Mesendoderm (in vitro differentiated cells): ENCODE results near the gene TFF3.
A peak's percentile ranks its signal among the peaks of the same experiment; 100 is the strongest.

Experiments
- DNase-seq: peaks from one replicate; pipeline ENCODE4 v3.0.0; 2013
- H2AK5ac ChIP-seq: 2 replicates; pipeline ENCODE4 v1.6.1; 2013; ENCODE audit warnings: low read length, inconsistent platforms
- H2BK120ac ChIP-seq: 2 replicates; pipeline ENCODE4 v1.6.1; 2013; ENCODE audit warnings: low read depth, mild to moderate bottlenecking, low read length, moderate library complexity, mixed read lengths
- H2BK15ac ChIP-seq: replicated peaks from 2 replicates; pipeline ENCODE4 v1.6.1; 2013; ENCODE audit warnings: low read depth, mild to moderate bottlenecking, moderate library complexity
- H2BK5ac ChIP-seq: 2 replicates; pipeline ENCODE4 v1.6.1; 2013; ENCODE audit warnings: low read length, inconsistent platforms
- H3K18ac ChIP-seq: 2 replicates; pipeline ENCODE4 v1.6.1; 2013; ENCODE audit warnings: mild to moderate bottlenecking, low read length, mixed read lengths
- H3K23ac ChIP-seq: one replicate; pipeline ENCODE4 v1.6.1; 2013; ENCODE audit warnings: low read length
- H3K27ac ChIP-seq: 2 replicates; pipeline ENCODE4 v1.5.1; 2013; ENCODE audit warnings: low read depth, mild to moderate bottlenecking, inconsistent platforms, low read length, moderate library complexity
- H3K27me3 ChIP-seq: 2 replicates; pipeline ENCODE4 v1.6.1; 2013; ENCODE audit warnings: low read length, control low read depth, mild to moderate bottlenecking, inconsistent platforms; ENCODE audit not compliant: insufficient read depth, poor library complexity
- H3K36me3 ChIP-seq: 2 replicates; pipeline ENCODE4 v1.6.1; 2013; ENCODE audit warnings: low read length, inconsistent platforms; ENCODE audit not compliant: control insufficient read depth, insufficient read depth
- H3K4ac ChIP-seq: one replicate; pipeline ENCODE4 v1.6.1; 2013; ENCODE audit warnings: low read depth, mild to moderate bottlenecking, low read length, moderate library complexity
- H3K4me1 ChIP-seq: 2 replicates; pipeline ENCODE4 v1.6.1; 2013; ENCODE audit warnings: low read depth, low read length, inconsistent platforms; ENCODE audit not compliant: control insufficient read depth
- H3K4me2 ChIP-seq: 2 replicates; pipeline ENCODE4 v1.6.1; 2013; ENCODE audit warnings: low read length
- H3K4me3 ChIP-seq: 2 replicates; pipeline ENCODE4 v1.5.1; 2013; ENCODE audit warnings: mild to moderate bottlenecking, low read length
- H3K56ac ChIP-seq: one replicate; pipeline ENCODE4 v1.6.1; 2013; ENCODE audit warnings: low read length
- H3K79me1 ChIP-seq: 2 replicates; pipeline ENCODE4 v1.6.1; 2013; ENCODE audit warnings: low read length, inconsistent platforms
- H3K79me2 ChIP-seq: 2 replicates; pipeline ENCODE4 v1.6.1; 2013; ENCODE audit warnings: mild to moderate bottlenecking, low read length; ENCODE audit not compliant: control insufficient read depth, insufficient read depth
- H3K9ac ChIP-seq: 2 replicates; pipeline ENCODE4 v1.6.1; 2013; ENCODE audit warnings: low read length, inconsistent platforms
- H4K5ac ChIP-seq: one replicate; pipeline ENCODE4 v1.6.1; 2013; ENCODE audit warnings: low read length
- H4K8ac ChIP-seq: one replicate; pipeline ENCODE4 v1.6.1; 2013; ENCODE audit warnings: low read depth, mild to moderate bottlenecking, control low read depth, low read length, moderate library complexity
- WGBS: extraction: QIAGEN DNeasy Blood & Tissue Kit; methylation state at CpG from one replicate; pipeline ENCODE4 v1.1.7; 2013; ENCODE audit warnings: low lambda C conversion rate, missing lambda C conversion rate; ENCODE audit not compliant: insufficient coverage; ENCODE audit errors: extremely low coverage; 5-methylcytosine and 5-hydroxymethylcytosine counted together

TFF3 gene

DNA sequence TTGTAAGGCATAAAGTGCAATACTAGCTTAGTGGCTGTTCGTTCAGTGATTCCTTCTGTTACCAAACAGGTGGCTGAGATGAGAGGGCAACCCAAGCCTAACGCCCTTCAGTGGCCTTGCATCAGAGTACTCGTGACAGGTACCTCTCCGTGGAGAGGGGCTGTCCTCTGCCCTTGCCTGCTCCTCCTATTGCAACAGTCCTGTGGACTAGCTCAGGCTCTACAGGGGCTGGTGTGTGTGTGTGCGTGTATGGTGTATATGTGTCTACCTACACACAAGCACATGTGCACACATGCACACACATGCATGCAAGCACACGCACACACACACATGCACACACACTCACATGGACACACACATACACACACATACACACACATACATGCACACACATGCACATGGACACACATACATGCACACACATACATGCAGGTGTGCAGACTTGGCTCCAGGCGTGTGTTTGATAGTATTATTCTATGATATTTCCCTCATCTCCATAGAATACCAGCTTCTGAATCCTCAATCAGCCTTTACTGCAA, 15.1 kb downstream of the TFF3 start:
- no peak for DNase-seq
- Histone ChIP-seq H3K18ac (no peak overlapping the region), H3K4me1 (peaks cover 4% of the 10 kb centered on the region), H2AK5ac (no peak overlapping the region), H3K56ac (no peak overlapping the region), H3K79me1 (no peaks in the 10 kb centered on the region), H3K27ac (no peak overlapping the region), H3K4me2 (no peak overlapping the region), H4K8ac (no peak overlapping the region), H2BK5ac (no peak overlapping the region), H4K5ac (no peak overlapping the region), H3K4me3 (no peak overlapping the region), H3K9ac (no peak overlapping the region), H3K79me2 (no peaks in the 10 kb centered on the region), H3K4ac (no peak overlapping the region), H3K23ac (no peak overlapping the region), H3K27me3 (no peaks in the 10 kb centered on the region), H3K36me3 (no peaks in the 10 kb centered on the region), H2BK15ac (no peak overlapping the region), H2BK120ac (no peak overlapping the region)
- no CpG with 5 or more reads among the region's 7 CpGs for WGBS

DNA sequence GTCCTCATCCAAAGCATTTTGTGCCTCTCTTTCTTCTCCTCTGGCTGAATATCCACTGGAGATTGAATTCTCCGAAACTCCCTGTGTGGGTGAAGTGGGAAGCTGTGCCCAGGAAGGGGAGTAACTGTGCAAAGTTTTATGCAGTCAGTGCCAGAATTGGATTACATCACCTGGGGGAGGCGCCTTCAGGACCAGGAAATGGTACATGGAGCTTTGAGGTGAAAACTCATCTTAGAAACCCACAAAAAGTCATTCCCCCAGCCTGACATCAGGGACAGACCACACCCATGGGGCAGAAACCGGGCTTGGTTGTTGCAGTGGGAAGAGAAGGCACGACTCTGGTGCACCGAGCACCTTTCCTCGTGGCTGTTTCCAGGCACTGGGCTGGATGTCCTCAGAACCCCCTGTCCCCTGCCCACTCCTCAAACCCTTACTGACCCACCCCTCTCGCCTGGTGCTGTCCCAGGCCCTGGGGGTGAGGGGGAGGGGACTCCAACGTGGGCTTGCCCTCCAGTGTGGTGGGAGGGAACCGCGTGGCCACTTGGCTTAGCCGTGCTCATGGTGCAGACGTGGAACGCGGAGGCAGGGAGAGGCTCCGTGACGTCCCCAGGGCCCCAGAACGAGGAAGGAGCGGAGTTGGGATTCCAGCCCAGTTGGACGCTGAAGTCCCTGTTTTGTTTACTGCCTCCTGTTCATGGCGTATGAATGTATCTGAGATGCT, 15.7 kb downstream of the TFF3 start:
- Histone ChIP-seq H3K79me1 (no peaks in the 10 kb centered on the region), H4K5ac (no peak overlapping the region), H3K4me3 (no peak overlapping the region), H4K8ac (no peak overlapping the region), H2BK120ac (no peak overlapping the region), H3K9ac (no peak overlapping the region), H3K4me2 (no peak overlapping the region), H3K56ac (peak overlapping the region; percentile 5), H2AK5ac (no peak overlapping the region), H3K4ac (no peak overlapping the region), H3K79me2 (no peaks in the 10 kb centered on the region), H3K27ac (no peak overlapping the region), H3K23ac (no peak overlapping the region), H2BK5ac (no peak overlapping the region), H3K36me3 (no peaks in the 10 kb centered on the region), H3K18ac (no peak overlapping the region), H3K27me3 (no peaks in the 10 kb centered on the region), H3K4me1 (peaks cover 4% of the 10 kb centered on the region), H2BK15ac (no peak overlapping the region)
- WGBS, result no CpG with 5 or more reads among the region's 20 CpGs
- DNase-seq, result no peak

DNA sequence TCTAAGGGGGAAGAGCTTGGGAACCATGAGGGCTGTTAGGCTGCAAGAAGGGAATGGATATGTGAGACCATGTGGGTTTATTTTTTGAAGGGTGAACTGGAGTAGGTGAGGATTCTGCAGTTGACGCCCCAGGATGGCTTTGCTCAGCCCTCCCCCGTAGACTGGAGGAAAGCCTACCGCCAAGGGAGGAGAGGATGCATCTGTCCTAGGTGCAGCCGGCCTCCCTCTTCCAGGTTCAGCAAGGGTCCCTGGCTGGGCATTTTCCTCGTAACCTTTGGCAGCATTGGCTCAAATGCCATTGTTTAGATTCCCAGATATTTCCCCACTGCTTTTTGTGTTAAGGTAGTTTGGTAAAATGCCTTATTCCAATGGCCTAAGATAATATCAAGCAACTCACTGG, 16.6 kb downstream of the TFF3 start:
- Histone ChIP-seq H3K27ac (no peak overlapping the region), H4K8ac (no peak overlapping the region), H3K79me2 (no peaks in the 10 kb centered on the region), H3K18ac (no peak overlapping the region), H3K4me2 (no peak overlapping the region), H3K79me1 (no peaks in the 10 kb centered on the region), H3K56ac (no peak overlapping the region), H3K4ac (no peak overlapping the region), H2BK120ac (no peak overlapping the region), H2BK15ac (no peak overlapping the region), H2BK5ac (no peak overlapping the region), H3K27me3 (no peaks in the 10 kb centered on the region), H3K36me3 (no peaks in the 10 kb centered on the region), H4K5ac (no peak overlapping the region), H3K23ac (no peak overlapping the region), H3K4me1 (peaks cover 4% of the 10 kb centered on the region), H3K4me3 (no peak overlapping the region), H3K9ac (no peak overlapping the region), H2AK5ac (no peak overlapping the region)
- WGBS, result no CpG with 5 or more reads among the region's 5 CpGs
- DNase-seq, result no peak

DNA sequence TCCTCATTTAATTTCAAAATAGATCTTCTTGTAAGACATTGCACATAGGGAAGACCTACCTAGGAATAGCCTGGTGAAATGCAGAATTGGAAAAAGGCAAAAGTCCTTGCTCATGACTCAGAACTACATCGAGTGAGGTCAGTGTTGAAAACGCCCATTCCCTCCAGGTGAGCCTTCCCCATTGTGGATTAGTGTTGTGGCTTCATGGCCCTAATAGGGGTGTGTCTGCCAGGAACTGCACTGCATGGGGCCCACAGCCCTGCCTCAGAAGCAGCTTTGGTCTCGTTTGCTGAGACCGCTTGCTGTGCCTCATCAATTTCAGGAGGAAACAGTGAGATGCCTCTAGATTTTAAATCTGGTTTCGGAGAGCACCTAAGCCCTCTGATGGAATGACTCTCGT, 17.0 kb downstream of the TFF3 start:
- no peak overlapping the region for H3K56ac ChIP-seq
- H2BK120ac ChIP-seq, result no peak overlapping the region
- no peak overlapping the region for H3K18ac ChIP-seq
- WGBS, result no CpG with 5 or more reads among the region's 6 CpGs
- no peaks in the 10 kb centered on the region for H3K27me3 ChIP-seq
- H3K27ac ChIP-seq, result no peak overlapping the region
- H2BK15ac ChIP-seq, result no peak overlapping the region
- H3K36me3 ChIP-seq, result no peaks in the 10 kb centered on the region
- H3K79me2 ChIP-seq, result no peaks in the 10 kb centered on the region
- no peak overlapping the region for H4K8ac ChIP-seq
- no peak overlapping the region for H3K4me3 ChIP-seq
- no peaks in the 10 kb centered on the region for H3K79me1 ChIP-seq
- H3K4ac ChIP-seq, result no peak overlapping the region
- H4K5ac ChIP-seq, result no peak overlapping the region
- peaks cover 4% of the 10 kb centered on the region for H3K4me1 ChIP-seq
- no peak overlapping the region for H3K4me2 ChIP-seq
- H3K9ac ChIP-seq, result no peak overlapping the region
- H2BK5ac ChIP-seq, result no peak overlapping the region
- peak; percentile 86 for DNase-seq
- no peak overlapping the region for H2AK5ac ChIP-seq
- no peak overlapping the region for H3K23ac ChIP-seq

DNA sequence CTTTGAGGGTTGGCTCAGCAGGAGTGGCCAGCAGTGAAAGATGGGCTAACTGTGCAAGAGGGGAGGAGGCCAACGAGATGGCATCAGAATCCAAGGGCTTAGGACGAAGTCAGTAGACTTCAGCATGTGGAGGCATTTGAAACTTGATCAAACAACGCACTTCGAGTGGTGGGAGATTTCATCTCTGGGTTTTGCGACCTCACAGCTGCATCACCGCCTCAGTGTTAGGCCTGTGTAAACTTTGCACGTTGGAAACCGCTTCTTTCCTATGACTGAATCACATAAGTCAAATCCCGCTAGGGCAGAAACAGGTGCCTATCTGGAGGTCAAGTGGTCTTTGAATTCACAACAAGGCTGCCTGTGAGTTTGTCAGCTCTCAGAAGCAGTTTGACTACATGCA, 17.8 kb downstream of the TFF3 start:
- Histone ChIP-seq H3K4me3 (no peak overlapping the region), H2BK5ac (no peak overlapping the region), H3K79me1 (no peaks in the 10 kb centered on the region), H4K8ac (no peak overlapping the region), H3K79me2 (no peaks in the 10 kb centered on the region), H3K27ac (no peak overlapping the region), H2BK120ac (no peak overlapping the region), H2AK5ac (no peak overlapping the region), H3K4me2 (no peak overlapping the region), H2BK15ac (no peak overlapping the region), H3K18ac (no peak overlapping the region), H3K36me3 (no peaks in the 10 kb centered on the region), H3K4ac (no peak overlapping the region), H3K56ac (no peak overlapping the region), H3K27me3 (no peaks in the 10 kb centered on the region), H3K4me1 (peaks cover 4% of the 10 kb centered on the region), H3K9ac (no peak overlapping the region), H4K5ac (no peak overlapping the region), H3K23ac (no peak overlapping the region)
- no peak for DNase-seq
- WGBS, result no CpG with 5 or more reads among the region's 9 CpGs

DNA sequence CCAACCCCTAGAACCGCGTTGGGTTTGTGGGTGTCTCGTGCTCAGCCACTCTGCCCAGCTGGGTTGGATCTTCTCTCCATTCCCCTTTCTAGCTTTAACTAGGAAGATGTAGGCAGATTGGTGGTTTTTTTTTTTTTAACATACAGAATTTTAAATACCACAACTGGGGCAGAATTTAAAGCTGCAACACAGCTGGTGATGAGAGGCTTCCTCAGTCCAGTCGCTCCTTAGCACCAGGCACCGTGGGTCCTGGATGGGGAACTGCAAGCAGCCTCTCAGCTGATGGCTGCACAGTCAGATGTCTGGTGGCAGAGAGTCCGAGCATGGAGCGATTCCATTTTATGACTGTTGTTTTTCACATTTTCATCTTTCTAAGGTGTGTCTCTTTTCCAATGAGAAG, 18.7 kb downstream of the TFF3 start:
- no peak overlapping the region for H3K4me3 ChIP-seq
- no peak overlapping the region for H4K8ac ChIP-seq
- no peak overlapping the region for H3K23ac ChIP-seq
- H3K27me3 ChIP-seq, result no peaks in the 10 kb centered on the region
- H3K79me1 ChIP-seq, result no peaks in the 10 kb centered on the region
- H2AK5ac ChIP-seq, result no peak overlapping the region
- no peak overlapping the region for H2BK15ac ChIP-seq
- no peak overlapping the region for H4K5ac ChIP-seq
- no peak overlapping the region for H2BK5ac ChIP-seq
- no peak overlapping the region for H3K4ac ChIP-seq
- H3K9ac ChIP-seq, result no peak overlapping the region
- H3K36me3 ChIP-seq, result no peaks in the 10 kb centered on the region
- no peak overlapping the region for H3K56ac ChIP-seq
- peaks cover 4% of the 10 kb centered on the region for H3K4me1 ChIP-seq
- H2BK120ac ChIP-seq, result no peak overlapping the region
- DNase-seq, result no peak
- no peak overlapping the region for H3K18ac ChIP-seq
- WGBS, result no CpG with 5 or more reads among the region's 7 CpGs
- H3K4me2 ChIP-seq, result no peak overlapping the region
- H3K27ac ChIP-seq, result no peak overlapping the region
- H3K79me2 ChIP-seq, result no peaks in the 10 kb centered on the region
